Stomach smooth muscle (tissue), 2 donors: ENCODE results near the gene ATP4B.

Experiments
- H3K27ac ChIP-seq: one replicate; pipeline ENCODE4 v1.7.0; 2013; ENCODE audit warnings: mild to moderate bottlenecking, low read length, inconsistent platforms
- H3K27me3 ChIP-seq, 2 donors: one replicate each; pipeline ENCODE4 v1.7.0; 2013; ENCODE audit warnings: low read length in 2 of 2; ENCODE audit not compliant: insufficient read depth in 2 of 2, control insufficient read depth in 1 of 2
- H3K36me3 ChIP-seq, 2 donors: one replicate each; pipeline ENCODE4 v1.7.0; 2013; ENCODE audit warnings: low read length in 2 of 2; ENCODE audit not compliant: control insufficient read depth in 2 of 2, insufficient read depth in 2 of 2
- H3K4me1 ChIP-seq: one replicate; pipeline ENCODE4 v1.7.0; 2013; ENCODE audit warnings: low read length; ENCODE audit not compliant: control insufficient read depth, insufficient read depth
- H3K4me3 ChIP-seq, 2 donors: one replicate each; pipeline ENCODE4 v1.7.0; 2013; ENCODE audit warnings: low read length in 2 of 2
- H3K9ac ChIP-seq, 2 donors: one replicate each; pipeline ENCODE4 v1.7.0; 2013; ENCODE audit warnings: low read length in 2 of 2, mild to moderate bottlenecking in 1 of 2
- H3K9me3 ChIP-seq, 2 donors: one replicate each; pipeline ENCODE4 v1.7.0; 2013; ENCODE audit warnings: low read length in 2 of 2; ENCODE audit not compliant: control insufficient read depth in 2 of 2
- donor health status: healthy.
- donor health status: Pancreatic carcinoma.

Gene ATP4B

GRCh38 chr13:113657851-113658741 is at the start of gene ATP4B:
ATP4B (minus strand) TSS chr13:113658198; CDS start chr13:113658144, 54 bp downstream.
- H3K27me3 ChIP-seq, result no peaks in the 10 kb centered on the region
- H3K9me3 ChIP-seq, result no peaks in the 10 kb centered on the region
- H3K4me3 ChIP-seq, result no peak within 1 kb of the TSS
- H3K4me1 ChIP-seq, result no peaks in the 10 kb centered on the region
- H3K9ac ChIP-seq, result no peak within 1 kb of the TSS
- no peak within 1 kb of the TSS for H3K27ac ChIP-seq
- no peaks in the 10 kb centered on the region for H3K36me3 ChIP-seq

- no peak overlapping the region for H3K27ac ChIP-seq
- no peaks in the 10 kb centered on the region for H3K4me1 ChIP-seq
- H3K36me3 ChIP-seq, result no peaks in the 10 kb centered on the region
- H3K27me3 ChIP-seq, result peaks cover 0 to 6% of the 10 kb centered on the region in 2 donors
- H3K9me3 ChIP-seq, result no peaks in the 10 kb centered on the region
- H3K4me3 ChIP-seq, result no peak overlapping the region
- no peak overlapping the region for H3K9ac ChIP-seq
These were observed 14.1 kb upstream of the ATP4B start for GRCh38 chr13:113672002-113672651.

- Histone ChIP-seq H3K36me3 (no peaks in the 10 kb centered on the region), H3K27ac (no peak overlapping the region), H3K4me1 (no peaks in the 10 kb centered on the region), H3K4me3 (no peak overlapping the region), H3K27me3 (peaks cover 0 to 6% of the 10 kb centered on the region in 2 donors), H3K9me3 (no peaks in the 10 kb centered on the region), H3K9ac (no peak overlapping the region)
These were observed 13.3 kb upstream of the ATP4B start for GRCh38 chr13:113671066-113672001.

GRCh38 chr13:113670541-113670940 is 12.5 kb upstream of the ATP4B start:
- H3K9me3 ChIP-seq, result no peaks in the 10 kb centered on the region
- H3K36me3 ChIP-seq, result no peaks in the 10 kb centered on the region

GRCh38 chr13:113669755-113670341 is 11.8 kb upstream of the ATP4B start:
- no peaks in the 10 kb centered on the region for H3K9me3 ChIP-seq

More at GRCh38 chr13:113670541-113670940, 12.5 kb upstream of the ATP4B start:
- Histone ChIP-seq H3K27ac (no peak overlapping the region), H3K27me3 (peaks cover 1 to 8% of the 10 kb centered on the region in 2 donors), H3K9ac (no peak overlapping the region), H3K4me1 (no peaks in the 10 kb centered on the region), H3K4me3 (no peak overlapping the region)

GRCh38 chr13:113669231-113669754 is 11.3 kb upstream of the ATP4B start:
- Histone ChIP-seq H3K4me3 (no peak overlapping the region), H3K4me1 (no peaks in the 10 kb centered on the region), H3K36me3 (no peaks in the 10 kb centered on the region), H3K9ac (no peak overlapping the region), H3K27me3 (peaks cover 5 to 12% of the 10 kb centered on the region in 2 donors), H3K9me3 (no peaks in the 10 kb centered on the region), H3K27ac (no peak overlapping the region)

More at GRCh38 chr13:113669755-113670341, 11.8 kb upstream of the ATP4B start:
- H3K4me1 ChIP-seq, result no peaks in the 10 kb centered on the region
- H3K27me3 ChIP-seq, result peaks cover 5 to 12% of the 10 kb centered on the region in 2 donors
- no peak overlapping the region for H3K4me3 ChIP-seq
- H3K27ac ChIP-seq, result no peak overlapping the region
- H3K36me3 ChIP-seq, result no peaks in the 10 kb centered on the region
- H3K9ac ChIP-seq, result no peak overlapping the region

GRCh38 chr13:113668491-113668971 is 10.5 kb upstream of the ATP4B start:
- H3K27me3 ChIP-seq, result peaks cover 5 to 12% of the 10 kb centered on the region in 2 donors
- H3K9ac ChIP-seq, result no peak overlapping the region
- no peaks in the 10 kb centered on the region for H3K9me3 ChIP-seq
- H3K27ac ChIP-seq, result no peak overlapping the region
- no peak overlapping the region for H3K4me3 ChIP-seq
- no peaks in the 10 kb centered on the region for H3K4me1 ChIP-seq
- no peaks in the 10 kb centered on the region for H3K36me3 ChIP-seq

- H3K4me1 ChIP-seq, result no peaks in the 10 kb centered on the region
These were observed 9.9 kb upstream of the ATP4B start for GRCh38 chr13:113667771-113668490.

GRCh38 chr13:113666951-113667701 is 9.1 kb upstream of the ATP4B start, which contains the start of gene GRK1:
GRK1 (plus strand) TSS chr13:113667219; CDS start chr13:113667387, 168 bp downstream.
- no peak within 1 kb of the TSS for H3K27ac ChIP-seq
- no peak within 1 kb of the TSS for H3K4me3 ChIP-seq
- no peaks in the 10 kb centered on the region for H3K4me1 ChIP-seq
- no peaks in the 10 kb centered on the region for H3K36me3 ChIP-seq
- H3K9me3 ChIP-seq, result no peaks in the 10 kb centered on the region
- H3K9ac ChIP-seq, result no peak within 1 kb of the TSS
- peaks cover 5 to 9% of the 10 kb centered on the region in 2 donors for H3K27me3 ChIP-seq

More at GRCh38 chr13:113667771-113668490, 9.9 kb upstream of the ATP4B start:
- Histone ChIP-seq H3K27ac (no peak overlapping the region), H3K27me3 (peaks cover 5 to 12% of the 10 kb centered on the region in 2 donors), H3K36me3 (no peaks in the 10 kb centered on the region), H3K4me3 (no peak overlapping the region), H3K9me3 (no peaks in the 10 kb centered on the region), H3K9ac (no peak overlapping the region)
